ENCODE data around the gene LMBR1. TPM values are rescaled to one million over a fixed set of nuclear protein-coding genes. Genes with fewer than 3 reads are reported as not detected.

Gene LMBR1
- total and polyA plus RNA-seq, 2 donors (not counting 1 experiment from before 2014, with no cell fraction given): 19.7 to 85.2 TPM

- DNase-seq (no peak), ATAC-seq (ENCODE audit: low read depth) (no peak)
- TF ChIP-seq CTCF (IDR thresholded peaks at IDR 0.05) (no peak), EZH2 (IDR thresholded peaks at IDR 0.05; ENCODE audit: borderline replicate concordance, insufficient read depth, low read depth, low read length, poor library complexity, severe bottlenecking) (no peak)
- Histone ChIP-seq H3K27ac (ENCODE audit: low read length in 2 of 2) (no peak overlapping the region), H3K9me3 (ENCODE audit: control extremely low read depth in 1 of 3, control insufficient read depth in 2 of 3, insufficient read depth in 1 of 3, low read length in 2 of 3) (no peaks in the 10 kb centered on the region), H3K4me1 (ENCODE audit: control insufficient read depth in 2 of 2, insufficient read depth in 2 of 2, low read length in 2 of 2) (no peaks in the 10 kb centered on the region), H3K4me2 (replicated peaks; ENCODE audit: low read depth, low read length, poor library complexity, severe bottlenecking) (no peak overlapping the region), H3K27me3 (replicated peaks in 1 of 4; ENCODE audit: control extremely low read depth in 1 of 4, control insufficient read depth in 3 of 4, insufficient read depth in 4 of 4, low read length in 3 of 4) (no peaks in the 10 kb centered on the region), H3K9ac (ENCODE audit: low read length) (no peak overlapping the region), H3K36me3 (replicated peaks in 1 of 2; ENCODE audit: control extremely low read depth in 1 of 2, control insufficient read depth in 1 of 2, extremely low read depth in 1 of 2, insufficient read depth in 2 of 2, low read length in 1 of 2) (no peaks in the 10 kb centered on the region), H4K20me1 (ENCODE audit: control insufficient read depth, insufficient read depth, low read length, poor library complexity, severe bottlenecking) (peaks cover 15% of the 10 kb centered on the region), H2AFZ (ENCODE audit: insufficient read depth, low read depth, low read length, poor library complexity, severe bottlenecking) (no peak overlapping the region), H3K4me3 (ENCODE audit: control extremely low read depth in 1 of 5, extremely low read depth in 1 of 5, insufficient read depth in 1 of 5, low read depth in 2 of 5, low read length in 4 of 5) (no peak overlapping the region), H3K79me2 (ENCODE audit: control insufficient read depth, insufficient read depth, low read length) (peaks cover 47% of the 10 kb centered on the region)
- Mint-ChIP-seq H3K4me1 (peaks cover 6% of the 10 kb centered on the region), H3K27me3 (no peaks in the 10 kb centered on the region), H3K27ac (no peak overlapping the region), H3K4me3 (no peak overlapping the region), H3K9me3 (ENCODE audit: insufficient read depth) (peaks cover 5% of the 10 kb centered on the region)
- ChIA-PET CTCF (no interaction called here), POLR2A (no interaction called here)
- intact Hi-C loops (cut with micrococcal nuclease): no loop called here
- 78% methylated on average over 5 of the region's 5 CpGs for WGBS (ENCODE audit: insufficient coverage)
These were observed 52.8 kb downstream of the LMBR1 start for GRCh38 chr7:156840134-156840533.

DNA sequence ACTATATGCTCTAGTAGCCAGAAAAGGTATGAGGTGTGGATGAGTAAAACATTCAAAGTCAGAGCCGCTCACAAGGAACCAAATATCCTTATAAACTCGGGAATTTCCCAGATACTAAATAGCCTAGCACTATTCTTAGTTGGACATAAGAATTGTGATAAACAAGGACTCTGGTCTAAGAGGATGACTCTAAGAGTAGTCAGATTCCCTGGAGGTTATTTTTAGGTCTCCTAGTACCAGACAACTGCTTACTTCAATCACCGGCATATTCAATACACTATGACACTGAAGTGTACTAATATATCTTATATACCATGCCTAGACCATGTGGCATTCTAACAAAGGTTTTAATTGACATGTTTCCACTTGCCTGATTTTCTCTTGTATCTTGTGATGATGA is 56.5 kb downstream of the LMBR1 start:
- ChIA-PET POLR2A (no interaction called here), CTCF (no interaction called here)
- no CpG with 5 or more reads among the region's 3 CpGs for WGBS (ENCODE audit: insufficient coverage)

More for the DNA sequence above, 56.5 kb downstream of the LMBR1 start:
- H2AFZ ChIP-seq (ENCODE audit: insufficient read depth, low read depth, low read length, poor library complexity, severe bottlenecking): no peak overlapping the region
- no peak overlapping the region for H3K4me2 ChIP-seq (replicated peaks; ENCODE audit: low read depth, low read length, poor library complexity, severe bottlenecking)
- no peaks in the 10 kb centered on the region for H4K20me1 ChIP-seq (ENCODE audit: control insufficient read depth, insufficient read depth, low read length, poor library complexity, severe bottlenecking)
- H3K4me3 ChIP-seq (ENCODE audit: control extremely low read depth in 1 of 5, extremely low read depth in 1 of 5, insufficient read depth in 1 of 5, low read depth in 2 of 5, low read length in 4 of 5): no peak overlapping the region
- no peak overlapping the region for H3K27ac Mint-ChIP-seq
- no peaks in the 10 kb centered on the region for H3K9me3 ChIP-seq (ENCODE audit: control extremely low read depth in 1 of 3, control insufficient read depth in 2 of 3, insufficient read depth in 1 of 3, low read length in 2 of 3)
- no peaks in the 10 kb centered on the region for H3K36me3 ChIP-seq (replicated peaks in 1 of 2; ENCODE audit: control extremely low read depth in 1 of 2, control insufficient read depth in 1 of 2, extremely low read depth in 1 of 2, insufficient read depth in 2 of 2, low read length in 1 of 2)
- peaks cover 7 to 16% of the 10 kb centered on the region in 2 donors for H3K4me1 ChIP-seq (ENCODE audit: control insufficient read depth in 2 of 2, insufficient read depth in 2 of 2, low read length in 2 of 2)
- no peaks in the 10 kb centered on the region for H3K27me3 Mint-ChIP-seq
- ATAC-seq (ENCODE audit: low read depth): no peak
- TF ChIP-seq EZH2 (IDR thresholded peaks at IDR 0.05; ENCODE audit: borderline replicate concordance, insufficient read depth, low read depth, low read length, poor library complexity, severe bottlenecking) (no peak), CTCF (IDR thresholded peaks at IDR 0.05) (no peak)
- no peak overlapping the region for H3K27ac ChIP-seq (ENCODE audit: low read length in 2 of 2)
- H3K4me3 Mint-ChIP-seq: no peak overlapping the region
- peaks cover 13% of the 10 kb centered on the region for H3K79me2 ChIP-seq (ENCODE audit: control insufficient read depth, insufficient read depth, low read length)
- H3K27me3 ChIP-seq (replicated peaks in 1 of 4; ENCODE audit: control extremely low read depth in 1 of 4, control insufficient read depth in 3 of 4, insufficient read depth in 4 of 4, low read length in 3 of 4): no peaks in the 10 kb centered on the region
- intact Hi-C loops (cut with micrococcal nuclease): no loop called here
- no peak for DNase-seq
- peaks cover 5% of the 10 kb centered on the region for H3K9me3 Mint-ChIP-seq (ENCODE audit: insufficient read depth)
- peaks cover 23% of the 10 kb centered on the region for H3K4me1 Mint-ChIP-seq
- no peak overlapping the region for H3K9ac ChIP-seq (ENCODE audit: low read length)
